Hepatocyte (in vitro differentiated cells): ENCODE results near the gene SCPEP1. TPM values are rescaled to one million over a fixed set of nuclear protein-coding genes. Genes with fewer than 3 reads are reported as not detected.

Source experiments
- DNase-seq: peaks from one replicate; pipeline ENCODE4 v3.0.0-alpha.2; 2016; ENCODE audit warnings: low spot score
- H2AFZ ChIP-seq: fragments of 200-600 bp; sonication (generic); 2 replicates; pipeline ENCODE4 v1.6.0; 2016; ENCODE audit warnings: antibody characterized with exemption, mild to moderate bottlenecking
- H3K27ac ChIP-seq: fragments of 200-600 bp; sonication (generic); 2 replicates; pipeline ENCODE4 v1.5.1; 2016; ENCODE audit warnings: mild to moderate bottlenecking
- H3K27me3 ChIP-seq: fragments of 200-600 bp; sonication (generic); 2 replicates; pipeline ENCODE4 v1.6.1; 2016
- H3K36me3 ChIP-seq: fragments of 200-600 bp; sonication (generic); replicated peaks from 2 replicates; pipeline ENCODE4 v1.5.1; 2016; ENCODE audit warnings: low read depth; ENCODE audit not compliant: insufficient read depth
- H3K4me1 ChIP-seq: fragments of 200-600 bp; sonication (generic); 2 replicates; pipeline ENCODE4 v1.5.1; 2016; ENCODE audit warnings: mild to moderate bottlenecking, moderate library complexity; ENCODE audit not compliant: insufficient read depth
- H3K4me2 ChIP-seq: fragments of 200-600 bp; sonication (generic); 2 replicates; pipeline ENCODE4 v1.6.0; 2016
- H3K4me3 ChIP-seq: fragments of 200-600 bp; sonication (generic); 2 replicates; pipeline ENCODE4 v1.5.1; 2016; ENCODE audit warnings: mild to moderate bottlenecking
- H3K79me2 ChIP-seq: fragments of 200-600 bp; sonication (generic); 2 replicates; pipeline ENCODE4 v1.6.0; 2017; ENCODE audit warnings: mild to moderate bottlenecking
- H3K9me2 ChIP-seq: fragments of 200-600 bp; sonication (generic); replicated peaks from 2 replicates; pipeline ENCODE4 v1.6.0; 2017; ENCODE audit warnings: mild to moderate bottlenecking; ENCODE audit not compliant: insufficient read depth
- H3K9me3 ChIP-seq: fragments of 200-600 bp; sonication (generic); 2 replicates; pipeline ENCODE4 v1.5.1; 2016; ENCODE audit warnings: low read depth, mild to moderate bottlenecking
- H4K20me1 ChIP-seq: fragments of 200-600 bp; sonication (generic); 2 replicates; pipeline ENCODE4 v1.6.0; 2016; ENCODE audit warnings: mild to moderate bottlenecking; ENCODE audit not compliant: insufficient read depth, poor library complexity, severe bottlenecking
- EZH2 ChIP-seq: fragments of 200-600 bp; sonication (generic); IDR thresholded peaks from 2 replicates; pipeline ENCODE4 v1.6.1; 2016; ENCODE audit warnings: antibody characterized with exemption, mild to moderate bottlenecking, borderline replicate concordance
- EZH2phosphoT487 ChIP-seq: fragments of 200-600 bp; sonication (generic); IDR thresholded peaks from one replicate; pipeline ENCODE4 v1.6.1; 2018; ENCODE audit warnings: antibody characterized with exemption, mild to moderate bottlenecking, low read depth, moderate library complexity; ENCODE audit not compliant: unreplicated experiment, severe bottlenecking
- WGBS: methylation state at CpG from one replicate; pipeline ENCODE4 v1.1.6; 2016; ENCODE audit warnings: low lambda C conversion rate; ENCODE audit errors: missing lambda C conversion rate; 5-methylcytosine and 5-hydroxymethylcytosine counted together
- polyA plus RNA-seq: library from polyadenylated mRNA; unstranded; fragments of >200 nt; fragmentation: Nextera tagmentation; extraction: Ambion mirVana; gene quantifications from 2 replicates; pipeline ENCODE4 v1.2.1, GENCODE V29; 2016
- total RNA-seq: library from RNA; depleted of rRNA; stranded (reverse); fragments of >200 nt; gene quantifications from 2 replicates; pipeline ENCODE4 v1.2.3, GENCODE V29; 2014
- TF ChIP-seq, protein P1 (sequence below): fragments of 200-600 bp; sonication (generic); IDR thresholded peaks from 2 replicates; pipeline ENCODE4 v1.5.1; 2016; ENCODE audit warnings: antibody characterized with exemption, mild to moderate bottlenecking; ENCODE audit not compliant: poor library complexity

The SCPEP1 gene
- total and polyA plus RNA-seq, 2 experiments from 2014 or later, result 81.2 to 90.5 TPM

DNA sequence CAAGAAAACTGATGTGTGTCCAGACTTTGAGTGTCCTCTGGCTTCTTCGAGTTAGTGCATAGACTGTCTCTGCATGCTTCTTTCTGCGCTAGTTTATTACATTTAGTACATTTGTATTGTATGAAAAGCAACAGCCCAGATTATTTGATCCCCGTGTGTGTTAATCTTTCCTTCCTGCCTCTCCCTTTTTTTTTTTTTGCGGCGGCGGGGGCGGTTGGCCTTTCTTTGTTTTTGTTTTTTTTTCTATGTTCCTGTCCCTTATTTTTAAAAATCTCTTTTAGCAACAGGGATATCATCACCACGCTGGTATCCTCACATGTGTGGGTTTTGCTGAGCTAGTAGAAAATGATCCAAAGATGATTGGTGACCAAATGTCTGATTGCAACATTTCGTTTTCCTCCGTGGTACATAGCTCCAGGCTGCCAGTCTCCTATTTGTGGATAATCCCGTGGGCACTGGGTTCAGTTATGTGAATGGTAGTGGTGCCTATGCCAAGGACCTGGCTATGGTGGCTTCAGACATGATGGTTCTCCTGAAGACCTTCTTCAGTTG lies 9.4 kb downstream of the SCPEP1 start:
- no peaks in the 10 kb centered on the region for H3K36me3 ChIP-seq
- H4K20me1 ChIP-seq, result no peaks in the 10 kb centered on the region
- peaks cover 2% of the 10 kb centered on the region for H3K4me1 ChIP-seq
- no peak overlapping the region for H3K4me3 ChIP-seq
- H3K79me2 ChIP-seq, result no peaks in the 10 kb centered on the region
- DNase-seq, result no peak
- H2AFZ ChIP-seq, result no peak overlapping the region
- no peaks in the 10 kb centered on the region for H3K9me3 ChIP-seq
- H3K4me2 ChIP-seq, result peak overlapping the region; percentile 25
- TF ChIP-seq, protein P1, sequence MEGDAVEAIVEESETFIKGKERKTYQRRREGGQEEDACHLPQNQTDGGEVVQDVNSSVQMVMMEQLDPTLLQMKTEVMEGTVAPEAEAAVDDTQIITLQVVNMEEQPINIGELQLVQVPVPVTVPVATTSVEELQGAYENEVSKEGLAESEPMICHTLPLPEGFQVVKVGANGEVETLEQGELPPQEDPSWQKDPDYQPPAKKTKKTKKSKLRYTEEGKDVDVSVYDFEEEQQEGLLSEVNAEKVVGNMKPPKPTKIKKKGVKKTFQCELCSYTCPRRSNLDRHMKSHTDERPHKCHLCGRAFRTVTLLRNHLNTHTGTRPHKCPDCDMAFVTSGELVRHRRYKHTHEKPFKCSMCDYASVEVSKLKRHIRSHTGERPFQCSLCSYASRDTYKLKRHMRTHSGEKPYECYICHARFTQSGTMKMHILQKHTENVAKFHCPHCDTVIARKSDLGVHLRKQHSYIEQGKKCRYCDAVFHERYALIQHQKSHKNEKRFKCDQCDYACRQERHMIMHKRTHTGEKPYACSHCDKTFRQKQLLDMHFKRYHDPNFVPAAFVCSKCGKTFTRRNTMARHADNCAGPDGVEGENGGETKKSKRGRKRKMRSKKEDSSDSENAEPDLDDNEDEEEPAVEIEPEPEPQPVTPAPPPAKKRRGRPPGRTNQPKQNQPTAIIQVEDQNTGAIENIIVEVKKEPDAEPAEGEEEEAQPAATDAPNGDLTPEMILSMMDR, result no peak
- TF ChIP-seq EZH2, result no peak
- no peak for TF ChIP-seq EZH2phosphoT487
- 96% methylated on average over 11 of the region's 11 CpGs for WGBS
- H3K27ac ChIP-seq, result no peak overlapping the region
- H3K9me2 ChIP-seq, result no peaks in the 10 kb centered on the region
- no peaks in the 10 kb centered on the region for H3K27me3 ChIP-seq

DNA sequence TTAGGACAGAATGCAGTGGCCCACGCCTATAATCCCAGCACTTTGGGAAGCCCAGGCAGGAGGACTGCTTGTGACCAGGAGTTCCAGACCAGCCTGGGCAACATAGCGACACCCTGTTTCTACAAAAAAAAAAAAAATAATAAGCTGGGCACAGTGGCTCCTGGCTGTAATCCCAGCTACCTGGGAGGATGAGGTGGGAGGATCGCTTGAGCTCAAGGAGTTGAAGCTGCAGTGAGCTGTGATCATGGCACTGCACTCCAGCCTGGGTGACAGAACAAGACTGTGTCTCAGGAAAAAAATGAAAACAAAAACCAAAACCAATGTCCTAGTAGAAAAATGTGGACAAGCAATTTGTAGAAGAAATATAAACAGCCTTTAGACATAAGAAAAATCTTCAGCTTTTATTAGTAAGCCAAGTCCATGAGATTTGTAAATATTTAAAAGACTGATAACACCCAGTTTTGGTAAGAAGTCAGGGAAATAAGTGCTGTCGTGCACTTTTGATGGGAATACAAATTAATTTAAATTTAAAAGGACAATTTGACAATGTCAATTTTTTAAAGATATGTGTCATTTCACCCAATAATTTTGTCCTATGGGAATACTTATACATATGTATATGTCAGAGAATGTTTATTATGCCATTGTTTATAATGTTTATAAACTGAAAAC lies 11.1 kb downstream of the SCPEP1 start:
- no peak for DNase-seq
- Histone ChIP-seq H3K79me2 (no peaks in the 10 kb centered on the region), H3K27me3 (no peaks in the 10 kb centered on the region), H3K36me3 (no peaks in the 10 kb centered on the region), H2AFZ (no peak overlapping the region), H3K4me2 (no peak overlapping the region), H4K20me1 (no peaks in the 10 kb centered on the region), H3K9me3 (no peaks in the 10 kb centered on the region), H3K9me2 (no peaks in the 10 kb centered on the region), H3K4me1 (no peaks in the 10 kb centered on the region), H3K4me3 (no peak overlapping the region), H3K27ac (no peak overlapping the region)
- WGBS, result 97% methylated on average over 4 of the region's 4 CpGs
- TF ChIP-seq EZH2 (no peak), EZH2phosphoT487 (no peak)
- TF ChIP-seq, protein P1, result no peak

DNA sequence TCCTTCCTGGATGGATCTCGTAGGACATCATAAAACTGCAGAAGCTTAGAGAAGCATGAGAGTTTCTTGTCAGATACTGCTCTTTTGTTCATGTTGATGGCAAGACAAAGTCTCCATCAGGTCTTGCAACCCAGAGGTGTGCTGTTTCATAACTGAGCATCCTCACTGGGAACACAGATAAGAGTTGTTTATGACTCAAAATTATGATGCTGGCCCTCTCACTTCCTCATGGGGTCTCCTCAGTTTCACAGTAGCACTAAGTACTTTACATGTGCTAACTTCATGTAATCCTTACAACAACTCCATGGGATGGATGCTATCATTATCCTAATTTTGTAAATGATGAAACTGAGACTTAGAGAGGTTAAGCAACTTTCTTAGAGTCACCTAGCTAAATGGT lies 14.4 kb downstream of the SCPEP1 start:
- H3K27ac ChIP-seq, result no peak overlapping the region
- no peaks in the 10 kb centered on the region for H3K36me3 ChIP-seq
- no peaks in the 10 kb centered on the region for H3K27me3 ChIP-seq
- DNase-seq, result no peak
- H3K9me2 ChIP-seq, result no peaks in the 10 kb centered on the region
- H3K9me3 ChIP-seq, result no peaks in the 10 kb centered on the region
- WGBS, result 56% methylated on average over 1 of the region's 1 CpG
- no peaks in the 10 kb centered on the region for H3K79me2 ChIP-seq
- H3K4me2 ChIP-seq, result no peak overlapping the region
- no peaks in the 10 kb centered on the region for H4K20me1 ChIP-seq
- H3K4me1 ChIP-seq, result no peaks in the 10 kb centered on the region
- no peak overlapping the region for H2AFZ ChIP-seq
- TF ChIP-seq, protein P1, result no peak
- no peak for TF ChIP-seq EZH2
- no peak for TF ChIP-seq EZH2phosphoT487
- no peak overlapping the region for H3K4me3 ChIP-seq
